ENCODE data around the gene ORC1.
A peak's percentile ranks its signal among the peaks of the same experiment; 100 is the strongest.

Gene ORC1

DNA sequence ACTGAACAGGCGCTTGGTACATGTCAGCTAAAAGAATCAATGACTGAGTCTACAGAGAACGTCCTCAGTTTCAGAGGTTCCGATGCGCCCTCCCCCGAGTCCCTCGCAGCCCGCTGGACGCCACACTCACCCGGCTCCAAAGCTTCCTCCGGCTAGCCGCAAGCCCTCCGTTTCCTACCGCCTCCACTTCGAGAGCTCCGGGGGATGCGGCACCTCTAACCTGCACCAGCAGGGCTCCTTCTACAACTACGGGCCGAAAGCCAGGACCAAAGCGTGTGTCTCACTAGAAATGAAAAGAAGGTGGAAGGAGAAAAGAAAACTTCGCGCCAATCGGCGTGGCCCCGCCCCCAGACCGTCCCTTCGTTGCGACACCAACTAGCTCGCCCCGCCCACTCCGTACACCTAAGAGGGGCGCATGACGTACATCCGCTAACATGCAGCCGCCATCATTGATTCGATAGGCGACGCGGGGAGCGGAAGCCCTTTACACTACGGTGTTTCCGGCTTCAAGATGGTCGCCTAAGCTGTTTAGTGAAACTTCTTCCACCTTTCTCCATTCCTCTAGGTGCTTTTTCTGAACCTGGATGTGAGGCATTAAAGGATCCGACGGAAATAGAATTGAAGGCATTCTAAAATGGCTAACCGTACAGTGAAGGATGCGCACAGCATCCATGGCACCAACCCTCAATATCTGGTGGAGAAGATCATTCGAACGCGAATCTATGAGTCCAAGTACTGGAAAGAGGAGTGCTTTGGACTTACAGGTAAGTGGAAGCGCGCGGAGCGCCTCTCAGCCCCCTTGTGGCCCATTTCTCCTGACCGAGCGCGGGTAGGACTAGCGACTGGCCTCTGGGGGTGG is at the start of gene ORC1, which contains the start of gene PRPF38A:
TSS of gene ORC1 (minus strand) at position 308 of the 859 bp plus-strand sequence. CDS start 2,200 bp downstream, outside the sequence.
TSS of gene PRPF38A (plus strand) at position 487 of the 859 bp plus-strand sequence. CDS start at position 635, 148 bp downstream.
- FAIRE-seq: peak; percentile 94
- DNase-seq (ENCODE audit: insufficient read length, low spot score): peak; percentile 69
- TF ChIP-seq POLR2A (IDR thresholded peaks at IDR 0.05; ENCODE audit: low read depth, low read length): peak; percentile 60

DNA sequence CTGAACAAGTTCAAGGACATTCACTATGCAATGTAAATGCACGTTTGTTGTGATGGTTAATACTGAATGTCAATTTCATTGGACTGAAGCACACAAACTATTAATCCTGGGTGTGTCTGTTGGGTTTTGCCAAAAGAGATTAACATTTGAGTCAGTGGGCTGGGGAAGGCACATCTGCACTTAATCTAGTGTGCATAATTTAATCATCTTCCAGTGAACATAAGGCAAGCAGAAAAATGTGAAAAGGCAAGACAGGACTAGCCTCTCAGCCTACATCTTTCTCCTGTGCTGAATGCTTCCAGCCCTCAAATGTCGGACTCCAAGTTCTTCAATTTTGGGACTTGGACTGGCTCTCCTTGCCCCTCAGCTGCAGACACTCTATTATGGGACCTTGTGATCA is 40.2 kb upstream of the ORC1 start:
- FAIRE-seq (no peak), DNase-seq (ENCODE audit: insufficient read length, low spot score) (no peak)
- TF ChIP-seq POLR2A (IDR thresholded peaks at IDR 0.05; ENCODE audit: low read depth, low read length): no peak

DNA sequence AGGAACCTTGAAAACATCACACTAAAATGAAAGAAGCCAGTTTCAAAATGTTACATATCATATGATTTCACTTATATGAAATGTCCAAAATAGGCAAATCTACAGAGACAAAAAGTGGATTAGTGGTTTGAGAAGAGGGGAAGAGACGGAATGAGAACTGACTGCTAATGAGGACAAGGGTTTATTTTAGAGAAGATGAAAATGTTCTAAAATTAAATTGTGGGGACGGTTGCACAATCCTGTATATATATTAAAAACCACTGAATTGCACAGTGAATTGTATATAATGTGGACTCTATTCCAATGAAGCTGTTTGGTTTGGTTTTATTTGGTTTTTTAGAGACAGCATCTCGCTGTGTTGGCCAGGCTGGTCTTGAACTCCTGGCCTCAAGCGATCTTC is 35.8 kb upstream of the ORC1 start:
- no peak for TF ChIP-seq POLR2A (IDR thresholded peaks at IDR 0.05; ENCODE audit: low read depth, low read length)
- DNase-seq (ENCODE audit: insufficient read length, low spot score) (no peak), FAIRE-seq (no peak)

- TF ChIP-seq POLR2A (IDR thresholded peaks at IDR 0.05; ENCODE audit: low read depth, low read length): no peak
- FAIRE-seq (no peak), DNase-seq (ENCODE audit: insufficient read length, low spot score) (no peak)
Observed at GRCh38 chr1:52436817-52437216, 32.6 kb upstream of the ORC1 start.

GRCh38 chr1:52435650-52436049 is 31.4 kb upstream of the ORC1 start:
- no peak for DNase-seq (ENCODE audit: insufficient read length, low spot score)
- FAIRE-seq: no peak
- no peak for TF ChIP-seq POLR2A (IDR thresholded peaks at IDR 0.05; ENCODE audit: low read depth, low read length)

- no peak for TF ChIP-seq POLR2A (IDR thresholded peaks at IDR 0.05; ENCODE audit: low read depth, low read length)
- DNase-seq (ENCODE audit: insufficient read length, low spot score) (no peak), FAIRE-seq (peak; percentile 33)
Observed at GRCh38 chr1:52435211-52435610, 31.0 kb upstream of the ORC1 start.

DNA sequence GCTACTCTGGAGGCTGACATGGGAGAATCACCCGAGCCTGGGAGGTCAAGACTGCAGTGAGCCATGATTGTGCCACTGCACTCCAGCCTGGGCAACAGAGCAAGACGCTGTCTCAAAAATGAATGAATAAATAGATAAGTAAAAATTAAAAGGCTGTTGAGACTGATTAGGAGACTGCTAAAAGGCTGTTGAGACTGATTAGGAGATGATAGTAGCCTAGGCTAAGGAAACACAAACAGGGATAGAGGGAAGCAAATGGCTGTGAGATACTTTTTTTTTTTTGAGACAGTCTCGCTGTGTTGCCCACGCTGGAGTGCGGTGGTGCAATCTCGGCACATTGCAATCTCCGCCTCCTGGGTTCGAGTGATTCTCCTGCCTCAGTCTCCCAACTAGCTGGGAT is 28.6 kb upstream of the ORC1 start:
- TF ChIP-seq POLR2A (IDR thresholded peaks at IDR 0.05; ENCODE audit: low read depth, low read length): no peak
- FAIRE-seq (no peak), DNase-seq (ENCODE audit: insufficient read length, low spot score) (no peak)

GRCh38 chr1:52427152-52427551 is 22.9 kb upstream of the ORC1 start:
- DNase-seq (ENCODE audit: insufficient read length, low spot score) (no peak), FAIRE-seq (no peak)
- TF ChIP-seq POLR2A (IDR thresholded peaks at IDR 0.05; ENCODE audit: low read depth, low read length): no peak

- TF ChIP-seq POLR2A (IDR thresholded peaks at IDR 0.05; ENCODE audit: low read depth, low read length): no peak
- DNase-seq (ENCODE audit: insufficient read length, low spot score) (no peak), FAIRE-seq (peak; percentile 50)
Observed at GRCh38 chr1:52426371-52426770, 22.1 kb upstream of the ORC1 start.

GRCh38 chr1:52424813-52425212 is 20.6 kb upstream of the ORC1 start:
- peak; percentile 71 for FAIRE-seq
- DNase-seq (ENCODE audit: insufficient read length, low spot score): no peak
- TF ChIP-seq POLR2A (IDR thresholded peaks at IDR 0.05; ENCODE audit: low read depth, low read length): no peak

GRCh38 chr1:52424231-52424636 is 20.0 kb upstream of the ORC1 start:
- no peak for FAIRE-seq
- no peak for DNase-seq (ENCODE audit: insufficient read length, low spot score)
- TF ChIP-seq POLR2A (IDR thresholded peaks at IDR 0.05; ENCODE audit: low read depth, low read length): no peak

DNA sequence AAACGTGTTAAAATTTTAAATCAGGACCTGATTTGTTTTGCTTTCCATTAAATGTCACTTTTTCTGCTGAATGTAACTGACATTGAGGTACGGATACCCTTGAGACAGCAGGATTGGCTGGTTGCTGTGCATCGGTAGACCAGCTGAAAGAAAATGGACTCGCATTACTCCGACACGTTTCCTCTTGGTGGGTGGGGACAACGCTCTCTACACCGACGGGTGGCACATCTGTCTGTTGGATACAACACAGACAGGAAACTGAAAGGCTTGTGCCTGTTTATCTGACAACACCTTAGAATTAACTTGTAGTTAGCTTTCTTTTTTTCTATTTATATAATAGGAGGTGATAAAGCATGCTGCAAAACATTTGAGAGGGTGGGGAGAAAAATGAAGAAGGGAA is 19.5 kb upstream of the ORC1 start:
- DNase-seq (ENCODE audit: insufficient read length, low spot score): no peak
- no peak for FAIRE-seq
- no peak for TF ChIP-seq POLR2A (IDR thresholded peaks at IDR 0.05; ENCODE audit: low read depth, low read length)

DNA sequence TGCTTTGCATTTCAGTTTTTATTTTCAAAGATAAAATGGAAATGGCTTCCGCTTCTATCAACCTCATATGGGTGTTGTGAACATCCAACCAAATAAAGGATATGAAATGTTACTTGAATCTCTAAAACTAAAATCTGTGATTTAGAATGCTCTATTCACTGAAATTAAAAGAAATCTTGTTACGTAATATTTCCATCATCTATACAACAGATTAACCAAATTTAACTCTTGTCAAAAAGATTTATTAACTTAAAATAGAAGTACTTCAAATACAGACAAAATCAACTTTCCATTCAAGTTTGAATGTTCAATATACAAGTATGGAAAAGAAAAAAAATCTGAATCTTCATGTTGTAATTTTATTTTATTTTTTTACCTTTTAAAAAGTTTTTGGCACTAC is 18.8 kb upstream of the ORC1 start:
- DNase-seq (ENCODE audit: insufficient read length, low spot score) (no peak), FAIRE-seq (no peak)
- no peak for TF ChIP-seq POLR2A (IDR thresholded peaks at IDR 0.05; ENCODE audit: low read depth, low read length)

DNA sequence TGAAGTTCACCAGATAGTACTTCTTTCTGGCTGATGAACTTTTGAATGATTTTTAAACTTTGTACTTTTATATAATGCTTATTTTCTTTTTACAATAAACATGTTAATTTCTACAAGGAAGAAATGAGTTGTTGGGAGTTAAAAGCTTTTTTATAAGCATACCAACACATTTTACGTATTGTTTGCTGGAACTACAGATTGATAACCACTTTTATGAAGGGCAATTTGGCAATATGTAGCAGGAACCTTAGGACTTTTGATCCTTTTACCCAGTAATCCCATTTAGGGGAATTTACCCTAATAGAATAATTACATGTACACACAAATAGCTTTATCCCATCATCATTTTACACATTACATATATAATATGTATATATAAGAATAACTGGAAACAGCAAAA is 16.5 kb upstream of the ORC1 start:
- FAIRE-seq: no peak

GRCh38 chr1:52416811-52417210 is 12.6 kb upstream of the ORC1 start:
- no peak for TF ChIP-seq POLR2A (IDR thresholded peaks at IDR 0.05; ENCODE audit: low read depth, low read length)
- FAIRE-seq (no peak), DNase-seq (ENCODE audit: insufficient read length, low spot score) (no peak)

More for the DNA sequence above, 16.5 kb upstream of the ORC1 start:
- DNase-seq (ENCODE audit: insufficient read length, low spot score): no peak
- no peak for TF ChIP-seq POLR2A (IDR thresholded peaks at IDR 0.05; ENCODE audit: low read depth, low read length)
